Measurements from ENCODE around the gene TCP11L2. TPM values are rescaled to one million over a fixed set of nuclear protein-coding genes. Genes with fewer than 3 reads are reported as not detected.

TCP11L2 gene
- 71.3 and 76.3 TPM in 2 replicates for total RNA-seq

DNA sequence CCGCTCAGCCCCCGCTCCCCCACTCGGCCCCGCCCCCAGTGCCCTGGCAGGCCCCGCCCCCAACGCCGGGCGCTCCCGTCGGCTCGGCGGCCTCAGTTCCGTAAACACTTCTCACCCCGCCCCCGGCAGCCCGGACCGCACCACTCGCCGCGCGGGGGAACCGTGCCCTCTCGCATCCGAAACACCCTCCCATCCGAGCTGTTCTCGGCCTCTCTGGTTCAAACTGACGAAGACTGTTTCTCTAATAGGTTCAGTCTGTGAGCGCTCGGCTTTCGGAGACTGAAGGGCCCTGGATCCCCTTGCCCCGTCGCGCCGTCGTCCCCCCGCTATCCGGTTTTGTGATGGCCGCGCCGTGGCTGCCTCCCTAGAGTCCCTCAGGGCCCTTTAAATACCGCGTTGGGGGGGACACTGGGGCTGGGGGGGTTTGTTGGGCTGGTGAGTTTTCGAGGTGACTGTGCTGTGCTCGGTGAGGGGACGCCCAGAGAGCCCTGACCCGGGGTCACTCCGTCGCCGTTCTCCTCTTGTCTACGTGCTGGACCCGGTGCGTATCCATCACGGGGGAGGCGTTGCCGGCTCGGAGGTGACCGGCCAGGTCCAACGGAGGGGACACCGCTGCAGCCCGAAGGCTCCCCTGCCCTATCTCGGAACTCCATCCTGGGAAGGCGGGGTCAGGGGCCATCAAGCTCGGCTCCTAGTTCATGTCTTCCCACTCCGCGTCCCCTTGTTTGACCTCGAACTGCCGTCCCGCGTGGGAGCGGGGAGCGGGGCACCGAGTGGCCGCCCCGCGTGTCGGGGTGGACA lies at the start of gene TCP11L2:
TCP11L2 (plus strand) TSS at position 333 of the 801 bp plus-strand sequence. CDS start 8,343 bp downstream, outside the sequence.

DNA sequence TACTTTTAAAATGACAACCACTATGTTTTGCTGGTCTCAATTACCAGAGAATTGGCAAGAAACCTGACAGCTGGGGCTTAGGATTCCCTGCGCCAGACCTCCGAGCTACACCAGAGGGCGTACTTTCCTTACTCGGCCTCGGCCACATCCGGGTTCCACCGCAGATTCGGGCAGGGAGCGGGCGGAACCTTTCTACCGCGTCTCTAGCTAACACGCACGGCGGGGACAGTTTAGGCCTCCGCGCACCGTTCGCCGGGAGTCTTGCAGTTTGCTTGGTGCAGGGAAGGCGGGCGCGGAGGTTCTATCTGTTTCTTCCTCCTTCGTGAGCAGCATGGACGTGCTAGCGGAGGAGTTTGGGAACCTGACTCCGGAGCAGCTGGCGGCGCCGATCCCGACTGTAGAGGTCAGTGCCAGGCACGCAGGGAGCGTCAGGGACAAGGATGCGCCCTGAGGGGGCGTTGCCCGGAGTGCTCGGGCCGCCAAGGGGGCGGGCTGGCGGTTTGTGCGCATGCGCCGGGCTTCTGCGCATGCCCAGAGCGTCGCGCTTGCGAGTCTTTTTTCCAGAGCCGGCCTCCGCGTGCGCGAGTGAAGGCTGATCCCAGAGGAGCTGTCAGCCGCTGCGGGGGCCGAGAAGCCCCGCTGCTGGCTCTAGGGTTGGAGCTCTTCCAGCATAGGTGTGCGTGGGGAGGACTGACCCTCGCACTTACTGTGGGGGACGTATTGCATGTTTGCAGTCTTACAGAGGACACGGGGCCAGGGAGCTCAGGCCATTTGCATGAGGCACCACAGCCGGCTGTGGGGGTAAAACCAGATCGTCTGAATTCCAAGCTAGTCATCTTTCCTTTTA lies 55.2 kb downstream of the TCP11L2 start, which contains the start of gene POLR3B:
POLR3B (plus strand) TSS at position 200 of the 847 bp plus-strand sequence; CDS start at position 332, 132 bp downstream.

Small RNA genes lying within 50 kb of the gene (small RNA-seq; reads per million reads assigned to genes)
- not detected for gene RNU7-94P

Other genes starting within 250 kb of the TCP11L2 start
- gene NUAK1, start 163.8 kb upstream of the TCP11L2 start, total RNA-seq = 28.7 and 37.3 TPM in 2 replicates
- gene CKAP4, start 54.7 kb upstream of the TCP11L2 start, total RNA-seq = 188 and 248 TPM in 2 replicates
- gene POLR3B, start 55.0 kb downstream of the TCP11L2 start, total RNA-seq = 10.2 and 10.5 TPM in 2 replicates